NCI-H82 (cell line): ENCODE results near the gene CHSY3.
A peak's percentile ranks its signal among the peaks of the same experiment; 100 is the strongest.

Experiments used
- DNase-seq: peaks from one replicate; lab custom pipeline; 2025; lab: John Stamatoyannopoulos, UW

CHSY3 gene

GRCh38 chr5:129904102-129904666 is at the start of gene CHSY3:
TSS of gene CHSY3 (plus strand) at chr5:129904465.
- DNase-seq = peak; percentile 84

DNA sequence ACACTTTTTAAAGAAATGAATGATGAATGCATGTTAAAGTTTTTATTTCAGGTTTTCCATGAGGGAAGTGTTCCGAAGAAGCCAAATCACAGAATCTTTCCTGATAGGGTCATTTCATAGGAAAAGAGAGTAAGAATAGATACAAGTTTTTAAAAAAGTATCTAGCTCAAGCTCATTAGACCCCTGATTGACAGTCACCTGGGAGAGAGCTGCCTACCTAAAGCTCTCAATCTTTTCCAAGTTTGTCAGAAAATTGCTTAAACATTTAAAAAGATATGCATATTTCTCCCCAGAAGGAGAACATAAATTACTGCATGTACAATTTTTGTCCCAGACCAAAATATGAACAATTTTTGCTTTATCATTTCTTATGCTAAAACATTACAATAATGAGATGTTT is 47.9 kb upstream of the CHSY3 start:
- DNase-seq = no peak

GRCh38 chr5:129857116-129857515 is 47.1 kb upstream of the CHSY3 start:
- peak; percentile 88 for DNase-seq

- no peak for DNase-seq
These were observed 46.1 kb upstream of the CHSY3 start for GRCh38 chr5:129858131-129858675.

DNA sequence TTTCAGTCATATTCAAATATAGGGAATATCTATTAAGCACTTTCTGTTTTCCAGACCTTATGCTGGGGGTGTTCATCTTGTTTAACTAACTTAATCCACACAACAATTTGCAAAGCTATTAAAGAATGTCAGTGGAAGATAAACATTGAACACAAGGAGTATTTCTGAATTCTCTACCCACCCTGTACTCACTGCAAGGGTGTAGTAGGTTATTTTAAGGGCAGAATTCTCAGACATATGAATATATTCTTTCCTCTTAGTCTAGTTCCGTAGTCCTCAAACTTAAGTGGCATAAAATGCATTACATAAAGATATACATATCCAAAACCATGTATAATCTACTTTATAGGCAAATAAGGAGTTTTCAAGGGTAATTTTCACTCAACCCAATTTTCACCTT is 19.9 kb upstream of the CHSY3 start:
- DNase-seq = no peak

- DNase-seq = peak; percentile 0
These were observed 4.8 kb upstream of the CHSY3 start for GRCh38 chr5:129899454-129899853.

GRCh38 chr5:129902816-129903215 is 1.4 kb upstream of the CHSY3 start:
- no peak for DNase-seq

DNA sequence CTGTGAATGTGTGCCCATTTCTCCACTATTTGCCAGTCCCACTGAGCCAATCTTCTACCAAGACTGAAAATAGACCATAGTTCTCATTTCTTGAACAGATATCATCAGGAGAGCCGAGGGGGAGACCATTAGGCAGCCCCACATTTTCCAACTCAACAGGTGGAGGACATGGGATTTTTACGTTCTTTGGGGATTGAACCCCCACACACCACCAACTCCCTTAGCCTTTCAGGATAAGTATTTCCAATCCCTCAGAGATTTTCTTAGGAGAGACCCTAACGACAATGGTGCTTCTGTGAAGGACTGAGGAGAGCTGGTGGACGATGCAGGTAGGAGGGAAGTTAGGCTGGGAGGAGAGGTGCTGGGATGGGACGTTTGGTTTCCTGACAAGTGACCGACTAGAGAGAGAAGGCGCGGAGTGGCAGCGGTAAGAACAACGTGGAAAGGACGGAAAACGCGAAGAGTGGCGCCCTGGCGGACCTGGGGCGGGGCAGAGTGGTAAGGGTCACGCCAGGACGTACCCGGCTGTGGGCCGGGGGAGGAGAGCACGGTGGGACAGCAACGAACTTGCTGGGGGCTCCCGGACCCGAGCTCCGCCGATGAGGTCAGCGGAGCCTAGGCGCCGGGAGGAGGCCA is 681 bp upstream of the CHSY3 start:
- peak; percentile 23 for DNase-seq

DNA sequence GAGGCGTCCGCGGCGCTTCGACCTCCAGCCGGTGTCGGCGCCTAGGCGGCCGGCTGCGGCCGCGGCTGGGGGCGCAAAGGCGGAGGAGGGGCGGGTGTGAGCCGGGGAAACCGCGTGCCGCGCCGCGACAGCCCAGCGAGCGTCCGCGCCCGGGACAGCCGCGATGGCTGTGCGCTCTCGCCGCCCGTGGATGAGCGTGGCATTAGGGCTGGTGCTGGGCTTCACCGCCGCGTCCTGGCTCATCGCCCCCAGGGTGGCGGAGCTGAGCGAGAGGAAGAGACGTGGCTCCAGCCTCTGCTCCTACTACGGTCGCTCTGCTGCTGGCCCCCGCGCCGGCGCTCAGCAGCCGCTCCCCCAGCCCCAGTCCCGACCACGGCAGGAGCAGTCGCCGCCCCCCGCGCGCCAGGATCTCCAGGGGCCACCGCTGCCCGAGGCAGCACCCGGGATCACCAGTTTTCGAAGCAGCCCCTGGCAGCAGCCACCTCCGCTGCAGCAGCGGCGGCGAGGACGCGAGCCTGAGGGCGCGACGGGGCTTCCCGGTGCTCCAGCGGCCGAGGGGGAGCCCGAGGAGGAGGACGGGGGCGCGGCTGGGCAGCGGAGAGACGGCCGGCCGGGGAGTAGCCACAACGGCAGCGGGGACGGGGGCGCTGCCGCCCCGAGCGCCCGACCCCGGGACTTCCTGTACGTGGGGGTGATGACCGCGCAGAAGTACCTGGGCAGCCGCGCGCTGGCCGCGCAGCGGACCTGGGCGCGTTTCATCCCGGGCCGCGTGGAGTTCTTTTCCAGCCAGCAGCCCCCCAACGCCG is 605 bp downstream of the CHSY3 start:
- peak; percentile 21 for DNase-seq

DNA sequence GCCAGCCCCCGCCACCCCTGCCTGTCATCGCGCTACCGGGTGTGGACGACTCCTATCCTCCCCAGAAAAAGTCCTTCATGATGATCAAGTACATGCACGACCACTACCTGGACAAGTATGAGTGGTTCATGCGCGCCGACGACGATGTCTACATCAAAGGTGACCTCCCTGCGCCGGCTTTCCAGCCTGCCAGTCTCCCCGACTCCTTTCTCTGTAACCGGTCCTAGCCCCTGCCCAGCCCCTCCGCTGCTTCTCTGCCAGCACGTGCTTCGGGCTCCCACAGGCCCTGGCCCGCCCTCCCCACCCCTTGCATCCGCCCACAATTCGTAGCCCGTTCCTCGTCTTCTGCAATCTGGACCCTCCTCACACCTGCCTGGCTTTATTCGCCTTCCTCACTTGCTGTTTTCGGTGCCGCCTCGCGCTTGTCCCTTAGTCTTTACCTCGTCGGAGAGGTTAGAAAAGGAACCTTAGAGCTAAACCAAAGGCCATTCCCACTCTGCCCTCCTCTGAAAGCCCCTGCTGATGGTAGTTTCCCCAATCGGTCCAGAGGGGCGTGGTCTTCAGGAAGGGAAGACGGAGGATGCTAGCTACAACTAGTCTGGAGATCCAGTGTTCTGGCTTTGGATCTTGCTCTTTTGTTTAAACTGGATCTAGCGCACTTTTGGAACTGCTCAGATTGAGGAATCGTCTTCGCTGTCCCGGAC is 1.4 kb downstream of the CHSY3 start:
- peak; percentile 26 for DNase-seq

GRCh38 chr5:129906177-129906887 is 2.1 kb downstream of the CHSY3 start:
- DNase-seq = no peak

DNA sequence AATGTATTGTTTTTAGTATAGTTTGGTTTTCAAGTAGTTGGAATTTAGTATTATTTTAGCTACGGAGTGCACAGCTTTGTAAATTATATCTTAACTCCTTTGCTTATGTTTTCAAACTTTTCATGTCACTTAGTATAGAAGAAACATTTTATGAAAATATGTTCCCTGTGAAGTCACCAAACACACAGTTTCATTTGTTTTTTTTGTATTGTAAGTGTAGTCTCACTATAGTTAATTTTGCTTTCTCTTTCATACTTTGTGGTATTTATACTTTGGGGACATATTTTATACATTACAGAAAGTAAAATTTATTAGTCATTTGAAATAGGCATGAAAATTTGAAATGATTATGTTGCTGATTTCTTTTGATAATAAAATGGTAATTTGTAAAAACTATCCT is 5.0 kb downstream of the CHSY3 start:
- no peak for DNase-seq

DNA sequence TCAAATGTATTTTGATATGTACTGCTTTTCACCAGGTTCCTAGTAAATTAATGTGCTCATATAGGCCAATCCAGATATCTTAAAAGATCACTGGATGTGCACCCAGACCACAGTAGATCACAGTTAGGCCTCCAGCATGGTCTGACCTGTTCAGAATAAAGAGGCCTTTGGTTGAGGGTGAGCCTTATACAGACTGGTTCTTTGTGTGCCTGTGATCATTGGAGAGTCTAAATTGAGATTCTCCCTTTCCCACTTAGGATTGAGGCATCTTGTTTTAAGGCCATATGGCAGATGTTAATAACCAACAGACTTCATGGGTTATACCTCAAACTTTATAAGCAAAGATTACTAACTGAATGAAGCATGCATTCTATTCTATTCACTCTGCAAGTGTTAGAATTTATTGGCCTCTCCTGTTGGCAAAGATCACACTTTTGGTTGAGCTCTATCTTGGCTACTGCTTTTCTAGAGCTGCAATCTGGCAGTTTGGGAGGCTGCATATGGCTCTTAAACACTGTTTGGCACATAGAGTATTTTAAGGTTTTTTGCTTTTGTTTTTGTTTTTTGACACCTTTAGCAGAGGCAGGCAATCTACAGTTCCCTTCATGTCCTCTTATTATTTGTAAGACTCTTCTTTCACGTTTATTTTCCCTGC is 8.5 kb downstream of the CHSY3 start:
- no peak for DNase-seq

DNA sequence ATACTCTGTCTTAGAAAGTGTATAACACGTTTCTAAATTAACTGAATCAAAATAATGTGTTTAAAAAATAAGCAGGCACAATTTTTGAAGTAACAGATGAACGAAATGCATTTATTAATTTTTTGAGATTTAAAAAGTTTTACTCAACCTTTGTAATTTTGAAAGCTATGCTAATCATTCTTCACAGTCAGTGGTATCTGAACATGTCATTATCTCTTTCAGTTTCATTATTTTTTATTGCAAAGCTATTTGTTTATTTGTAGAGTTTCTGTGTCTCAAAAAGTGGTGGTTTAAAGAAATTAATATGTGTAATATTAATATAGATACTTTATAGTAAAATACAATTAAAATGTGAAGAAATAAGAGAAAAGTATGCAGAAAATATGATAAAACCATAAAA is 11.2 kb downstream of the CHSY3 start:
- no peak for DNase-seq

DNA sequence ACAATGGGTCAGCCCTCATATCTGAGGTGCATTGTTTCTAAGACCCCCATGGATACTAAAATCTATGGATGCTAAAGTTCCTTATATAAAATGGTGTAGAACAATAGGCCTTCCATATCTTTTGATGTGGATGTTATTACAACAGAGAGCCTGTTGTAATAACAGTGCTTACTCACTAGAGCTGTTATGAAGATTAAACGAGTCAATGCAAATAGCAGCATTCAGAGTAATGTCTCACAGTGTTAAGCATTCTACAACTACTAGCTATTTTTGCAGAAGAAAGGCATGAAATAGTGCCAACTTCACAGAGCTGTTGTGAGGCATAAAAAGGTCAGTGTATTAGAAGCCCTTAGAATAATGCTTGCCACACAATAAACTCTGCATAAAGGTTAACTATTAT is 13.0 kb downstream of the CHSY3 start:
- DNase-seq = no peak

DNA sequence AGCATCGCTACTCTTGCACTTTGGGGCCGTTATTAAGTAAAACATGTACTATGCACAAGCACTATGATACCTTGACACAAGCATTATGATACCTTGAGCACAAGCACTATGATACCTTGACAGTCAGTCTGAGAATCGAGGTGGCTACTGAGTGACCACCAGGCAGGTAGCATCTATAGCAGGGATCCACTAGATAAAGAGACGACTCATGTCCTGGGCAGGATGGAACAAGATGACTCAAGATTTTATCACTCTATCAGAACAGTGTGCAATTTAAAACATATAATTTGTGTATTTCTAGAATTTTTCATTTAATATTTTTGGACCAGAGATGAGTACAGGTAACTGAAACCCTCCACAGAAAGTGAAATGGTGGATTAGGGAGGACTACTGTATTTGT is 16.9 kb downstream of the CHSY3 start:
- no peak for DNase-seq

DNA sequence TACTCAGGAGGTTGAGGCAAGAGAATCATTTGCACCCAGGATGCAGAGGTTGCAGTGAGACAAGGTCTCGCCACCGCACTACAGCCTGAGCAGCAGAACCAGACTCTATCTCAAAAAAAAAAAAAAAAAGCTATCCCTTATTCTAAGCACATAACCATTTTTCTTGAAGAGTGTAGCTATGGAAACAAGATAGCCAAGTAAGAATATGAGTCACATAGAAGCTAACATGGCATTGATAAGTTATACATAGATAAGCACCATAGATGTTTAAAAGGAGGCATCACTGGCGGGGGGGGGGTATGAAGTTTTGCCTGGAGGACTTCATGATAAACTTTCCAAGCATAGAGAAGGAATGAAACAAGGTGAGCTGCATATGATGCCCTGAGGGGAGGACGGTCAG is 26.0 kb downstream of the CHSY3 start:
- no peak for DNase-seq

GRCh38 chr5:129935626-129936025 is 31.4 kb downstream of the CHSY3 start:
- no peak for DNase-seq

GRCh38 chr5:129938077-129938476 is 33.8 kb downstream of the CHSY3 start:
- DNase-seq = no peak

GRCh38 chr5:129943936-129944335 is 39.7 kb downstream of the CHSY3 start:
- no peak for DNase-seq

GRCh38 chr5:129945028-129945427 is 40.8 kb downstream of the CHSY3 start:
- DNase-seq = no peak
